ENCODE results near the gene LMCD1. TPM values are rescaled to one million over a fixed set of nuclear protein-coding genes. Genes with fewer than 3 reads are reported as not detected.
"Not testable (repeated sequence)": the region's sequence is repeated elsewhere in the genome, so short reads cannot be mapped to it uniquely, and the experiment has no call there.

The LMCD1 gene
- total RNA-seq, 2 experiments from 2014 or later: 2.2 to 3.1 TPM

GRCh38 chr3:8576841-8577571 is 75.4 kb downstream of the LMCD1 start:
- CTCF ChIA-PET: no interaction called here
- POLR2A ChIA-PET: no interaction called here

- ChIA-PET CTCF (no interaction called here), POLR2A (no interaction called here)
Measured at GRCh38 chr3:8578282-8578681, 76.7 kb downstream of the LMCD1 start.

DNA sequence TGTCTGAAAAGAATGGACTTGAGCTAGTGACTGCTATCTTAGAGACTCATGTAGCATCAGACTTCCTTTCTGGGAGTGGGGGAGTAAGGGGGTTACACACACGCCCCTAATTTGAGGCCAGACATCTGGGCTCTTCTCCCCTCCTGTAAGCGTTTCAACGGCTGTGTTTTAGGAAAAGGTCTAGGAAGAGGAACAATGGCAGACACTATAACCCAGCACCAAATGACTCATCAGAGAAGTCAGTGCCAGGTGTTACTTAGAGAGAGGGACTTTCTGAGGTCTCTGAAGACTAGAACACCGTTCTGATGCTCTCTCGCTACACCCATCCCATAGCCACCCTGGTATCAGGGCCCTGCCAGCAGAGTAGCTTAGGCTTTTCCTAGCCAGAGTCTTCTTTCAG is 77.5 kb downstream of the LMCD1 start:
- CTCF ChIA-PET: no interaction called here
- POLR2A ChIA-PET: no interaction called here

GRCh38 chr3:8579943-8580342 is 78.3 kb downstream of the LMCD1 start:
- POLR2A ChIA-PET: no interaction called here
- CTCF ChIA-PET: no interaction called here

DNA sequence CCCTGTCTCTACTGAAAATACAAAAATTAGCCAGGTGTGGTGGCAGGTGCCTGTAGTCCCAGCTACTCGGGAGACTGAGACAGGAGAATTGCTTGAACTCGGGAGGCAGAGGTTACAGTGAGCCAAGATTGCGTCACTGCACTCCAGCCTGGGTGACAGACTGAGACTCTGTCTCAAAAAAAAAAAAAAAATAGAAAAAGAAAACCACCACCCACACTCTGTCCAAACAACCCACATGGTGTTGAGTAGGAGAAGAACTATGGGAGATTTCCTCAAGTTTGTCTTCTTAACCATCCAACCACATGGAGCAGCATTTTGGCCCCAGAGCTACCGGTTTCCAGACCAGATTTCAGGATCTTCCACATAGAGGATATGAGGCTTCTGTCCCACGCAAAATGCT is 78.8 kb downstream of the LMCD1 start:
- CTCF ChIA-PET, POLR2A ChIA-PET: not testable (repeated sequence)

DNA sequence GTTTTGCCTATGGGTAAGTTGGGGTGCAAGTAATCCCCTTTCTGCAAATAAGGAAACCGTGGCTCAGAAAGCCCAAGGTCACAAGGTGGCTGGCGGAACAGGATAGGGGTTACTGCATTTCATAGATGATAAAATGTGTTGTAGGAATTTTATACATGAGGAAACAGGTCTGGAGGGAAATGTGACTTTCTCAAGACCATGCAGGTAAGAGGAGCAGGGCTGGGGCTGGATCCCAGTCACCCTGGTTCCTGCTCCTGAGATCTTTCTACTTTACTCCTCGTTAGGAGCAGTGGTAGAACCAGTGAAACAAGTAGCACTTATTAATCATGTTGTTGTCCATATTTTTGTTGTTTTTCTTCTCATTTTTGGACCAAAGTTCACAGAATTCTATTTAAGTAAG is 79.8 kb downstream of the LMCD1 start:
- ChIA-PET CTCF (no interaction called here), POLR2A (no interaction called here)

DNA sequence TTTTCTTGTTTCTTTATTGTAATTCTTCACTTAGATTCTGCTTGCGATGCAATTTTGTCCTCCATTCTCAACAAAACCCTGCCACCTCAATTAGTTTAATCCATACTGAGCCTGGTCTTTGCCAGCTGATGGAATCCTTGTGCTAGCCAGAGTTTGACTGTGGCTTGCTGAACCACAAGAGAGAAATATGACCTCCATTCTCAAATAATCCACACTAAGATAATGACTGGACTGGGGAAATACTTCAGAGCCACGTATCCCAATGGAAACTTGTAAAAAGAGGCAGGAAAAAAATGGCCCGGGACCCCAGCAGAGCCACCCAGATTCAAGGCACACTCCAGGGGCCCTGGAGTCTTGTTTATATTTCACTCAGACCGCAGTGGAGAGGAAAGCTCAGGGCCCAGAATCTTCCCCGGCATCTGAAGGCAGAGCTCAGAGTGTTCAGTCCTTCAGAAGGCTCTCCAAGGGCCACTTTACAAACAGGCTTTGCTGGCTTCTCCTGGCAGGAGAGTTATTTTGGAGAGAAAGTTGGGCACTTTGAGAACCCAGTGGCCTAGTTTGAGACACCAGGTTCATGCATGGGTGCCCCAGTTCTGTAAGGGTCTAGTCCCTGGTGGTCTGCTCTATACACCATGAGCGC is 80.3 kb downstream of the LMCD1 start:
- CTCF ChIA-PET: no interaction called here
- POLR2A ChIA-PET: no interaction called here

DNA sequence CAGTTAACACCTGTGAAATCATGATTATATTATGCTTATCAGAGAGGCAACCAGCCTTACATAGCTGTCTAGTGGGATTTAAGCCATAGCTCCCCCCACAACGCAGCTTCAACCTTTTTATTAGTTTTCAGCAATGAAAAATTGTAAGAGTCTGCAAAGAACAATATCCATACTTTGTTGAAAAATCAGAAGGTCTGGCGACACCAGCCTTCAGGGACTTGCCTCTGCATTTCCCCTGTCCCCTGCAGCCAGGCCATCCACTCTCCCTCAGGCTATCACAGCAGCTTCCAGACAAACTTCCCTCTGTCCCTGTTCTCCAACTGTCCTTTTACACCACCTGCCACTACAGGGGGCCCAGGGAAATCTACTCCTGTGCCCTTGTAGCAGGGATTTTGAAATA is 83.0 kb downstream of the LMCD1 start:
- CTCF ChIA-PET: no interaction called here
- POLR2A ChIA-PET: no interaction called here

DNA sequence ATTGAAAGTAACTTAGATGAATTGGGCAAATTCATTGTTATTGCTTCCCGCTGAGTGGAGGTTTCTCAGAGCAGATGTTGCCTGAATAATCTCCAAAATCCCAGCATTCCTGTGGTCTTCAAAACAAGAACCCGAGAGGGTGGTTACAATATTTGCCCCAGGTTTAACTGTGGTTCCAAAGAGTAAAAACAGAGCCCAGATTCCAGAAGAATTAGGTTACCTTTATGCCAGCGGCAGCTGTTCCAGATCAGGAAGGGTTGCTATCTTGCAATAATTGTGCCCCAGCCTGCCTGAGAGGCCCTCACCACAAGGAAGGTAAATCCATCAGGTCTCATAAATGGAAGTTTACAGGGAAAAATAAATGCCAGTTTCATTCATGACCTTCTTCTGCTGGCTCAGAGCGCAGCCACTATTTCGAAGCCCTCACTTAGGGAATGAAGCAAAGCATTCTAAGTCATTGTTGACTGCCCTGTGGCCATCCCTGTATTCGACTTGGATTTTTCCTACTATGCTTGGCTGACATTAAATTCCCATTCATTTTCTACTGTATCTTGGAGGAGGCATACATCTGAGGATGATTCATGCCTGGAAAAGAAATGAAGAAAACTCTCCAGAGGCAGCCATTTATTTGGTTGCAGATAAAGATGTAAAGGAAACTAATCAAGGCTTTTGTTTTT is 88.4 kb downstream of the LMCD1 start:
- ChIA-PET CTCF (no interaction called here), POLR2A (no interaction called here)

DNA sequence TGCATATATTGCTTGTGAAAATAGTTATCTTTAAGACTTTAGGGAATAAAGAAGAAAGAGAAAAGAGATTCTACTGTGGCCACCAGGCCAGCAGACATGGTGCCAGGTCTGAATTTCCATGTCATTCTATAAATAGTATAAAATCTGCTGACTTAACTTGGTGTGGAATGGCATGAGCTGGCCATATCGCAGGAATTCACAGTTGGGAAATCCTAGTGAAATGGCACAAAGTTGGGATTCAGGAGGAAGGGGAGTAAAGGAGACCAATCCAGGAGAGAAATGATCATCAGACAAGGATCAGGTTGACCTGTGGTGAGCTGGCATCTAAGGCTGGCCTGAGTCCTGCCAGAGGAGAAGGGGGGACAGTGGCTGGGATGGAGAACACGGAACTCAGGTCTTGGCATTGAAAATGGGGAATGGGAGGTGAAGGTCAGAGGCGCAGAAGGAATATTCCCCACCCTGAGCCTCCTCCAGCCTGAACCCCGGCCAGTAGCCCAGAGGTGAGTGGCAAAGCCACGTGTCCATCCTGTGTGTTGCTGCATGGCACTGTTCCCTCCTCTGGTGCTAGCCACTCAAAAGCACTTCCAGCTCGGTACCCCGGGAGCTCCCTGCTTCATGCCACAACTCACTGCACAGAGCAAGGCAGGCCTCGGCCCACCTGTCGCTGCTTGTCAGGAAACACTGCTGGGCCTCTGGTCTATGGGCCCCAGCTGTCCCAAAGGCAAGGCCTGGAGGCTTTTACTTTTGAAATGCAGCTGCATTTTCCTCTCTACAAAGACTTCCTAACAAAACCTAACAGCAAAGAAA is 91.6 kb downstream of the LMCD1 start:
- CTCF ChIA-PET: no interaction called here

GRCh38 chr3:8595252-8595651 is 93.6 kb downstream of the LMCD1 start:
- ChIA-PET CTCF (no interaction called here), POLR2A (no interaction called here)

More for the DNA sequence above, 91.6 kb downstream of the LMCD1 start:
- POLR2A ChIA-PET: no interaction called here

DNA sequence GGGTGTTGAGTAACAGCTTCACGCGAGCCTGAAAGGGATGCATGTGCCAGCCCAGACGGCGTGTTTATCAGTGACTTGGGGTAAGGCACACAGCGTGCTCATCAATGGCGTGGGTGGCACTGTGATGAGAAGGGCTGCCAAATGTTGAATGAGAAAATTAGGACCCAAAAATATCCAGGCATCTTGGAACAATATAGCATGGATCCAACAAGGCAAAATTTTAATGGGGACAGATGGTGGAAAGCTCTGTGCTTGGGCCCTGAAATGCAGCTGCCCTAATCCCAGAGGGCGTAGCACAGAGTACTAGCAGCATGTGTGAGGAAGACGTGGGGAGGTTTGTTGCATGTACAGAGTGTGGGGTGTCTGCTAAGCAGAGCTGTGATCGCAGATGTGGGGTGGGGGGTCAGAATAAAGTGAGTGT is 94.1 kb downstream of the LMCD1 start:
- ChIA-PET POLR2A (no interaction called here), CTCF (no interaction called here)

- CTCF ChIA-PET: no interaction called here
Measured at GRCh38 chr3:8596321-8597218, 94.9 kb downstream of the LMCD1 start.

GRCh38 chr3:8597219-8597853 is 95.7 kb downstream of the LMCD1 start:
- POLR2A ChIA-PET: no interaction called here

More at GRCh38 chr3:8596321-8597218, 94.9 kb downstream of the LMCD1 start:
- POLR2A ChIA-PET: no interaction called here

DNA sequence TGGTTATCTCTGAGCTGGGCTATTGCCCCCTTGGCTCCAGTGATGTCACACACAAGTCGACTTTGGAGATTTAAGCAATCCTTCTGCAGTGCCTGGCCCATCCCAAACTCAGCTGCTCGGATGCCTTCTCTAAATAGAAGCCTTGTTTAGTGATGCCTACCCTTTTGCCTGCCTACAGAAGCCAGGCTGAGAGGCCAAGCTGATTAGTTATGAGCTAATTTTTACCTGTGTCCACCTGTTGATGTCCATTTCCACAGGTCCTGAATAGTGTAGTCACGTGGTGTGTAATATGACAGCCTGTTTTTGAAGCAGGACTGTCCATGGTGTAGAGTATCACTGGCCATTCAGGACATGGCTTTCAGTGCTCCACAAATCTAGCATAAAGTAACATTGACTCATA is 97.5 kb downstream of the LMCD1 start:
- ChIA-PET CTCF (no interaction called here), POLR2A (no interaction called here)

More at GRCh38 chr3:8597219-8597853, 95.7 kb downstream of the LMCD1 start:
- CTCF ChIA-PET: no interaction called here

- CTCF ChIA-PET: no interaction called here
- POLR2A ChIA-PET: no interaction called here
Measured at GRCh38 chr3:8600457-8600856, 98.8 kb downstream of the LMCD1 start.

GRCh38 chr3:8603115-8603710 is 101.6 kb downstream of the LMCD1 start:
- ChIA-PET CTCF (no interaction called here), POLR2A (no interaction called here)

- ChIA-PET POLR2A (no interaction called here), CTCF (no interaction called here)
Measured at GRCh38 chr3:8604006-8604405, 102.4 kb downstream of the LMCD1 start.

- CTCF ChIA-PET: no interaction called here
- POLR2A ChIA-PET: no interaction called here
Measured at GRCh38 chr3:8604988-8605387, 103.4 kb downstream of the LMCD1 start.
